MCF 10A (cell line): ENCODE results near the gene FBXO10. TPM values are rescaled to one million over a fixed set of nuclear protein-coding genes. Genes with fewer than 3 reads are reported as not detected.

Experiments
- BruUV-seq: library from RNA; stranded (reverse); fragments of 400-500 nt; replicated peaks from 2 replicates; lab custom pipeline; 2021; lab: Mats Ljungman, UMichigan
- CTCF ChIA-PET: fragments of 300-600 bp; sonication (Branson Sonifier 250); formaldehyde crosslinking; extraction: SDS; loops from one replicate; lab custom pipeline; 2021; ENCODE audit warnings: antibody characterized with exemption, inconsistent platforms; lab: Yijun Ruan, JAX
- POLR2A ChIA-PET: fragments of 300-600, 350-650 bp; sonication (Branson Sonifier 250); formaldehyde crosslinking; extraction: SDS; loops from one replicate; lab custom pipeline; 2020; ENCODE audit warnings: antibody characterized with exemption, inconsistent platforms; lab: Yijun Ruan, JAX
- DNase-seq: peaks from one replicate; pipeline ENCODE4 v3.0.0-alpha.2; 2018; ENCODE audit not compliant: unreplicated experiment
- H3K27ac Mint-ChIP-seq: one replicate; pipeline ENCODE4 v1.8.0; 2022; ENCODE audit warnings: mild to moderate bottlenecking, low read depth, mixed read lengths; ENCODE audit not compliant: unreplicated experiment
- H3K27me3 Mint-ChIP-seq: one replicate; pipeline ENCODE4 v1.8.0; 2022; ENCODE audit warnings: mixed read lengths; ENCODE audit not compliant: insufficient read depth, unreplicated experiment
- H3K36me3 Mint-ChIP-seq: one replicate; pipeline ENCODE4 v1.8.0; 2022; ENCODE audit warnings: mild to moderate bottlenecking, moderate library complexity, mixed read lengths; ENCODE audit not compliant: insufficient read depth, unreplicated experiment
- H3K4me1 Mint-ChIP-seq: one replicate; pipeline ENCODE4 v1.8.0; 2022; ENCODE audit warnings: mixed read lengths; ENCODE audit not compliant: insufficient read depth, unreplicated experiment
- H3K4me3 Mint-ChIP-seq: one replicate; pipeline ENCODE4 v1.8.0; 2022; ENCODE audit warnings: mild to moderate bottlenecking, moderate library complexity, mixed read lengths; ENCODE audit not compliant: unreplicated experiment
- H3K9me3 Mint-ChIP-seq: one replicate; pipeline ENCODE4 v1.8.0; 2022; ENCODE audit warnings: mixed read lengths; ENCODE audit not compliant: unreplicated experiment
- intact Hi-C: fragments of 100-400 bp; cut with micrococcal nuclease; formaldehyde crosslinking; loops from 2 replicates; pipeline ENCODE4 v1.14.1; 2022
- total RNA-seq: library from RNA; stranded (reverse); gene quantifications from 2 replicates; pipeline ENCODE4 v1.2.3, GENCODE V29; 2022
- TF ChIP-seq, protein P1 (sequence below): fragments of 200-600 bp; IDR thresholded peaks from one replicate; pipeline ENCODE4 v1.8.0; 2022; ENCODE audit warnings: antibody characterized with exemption, mild to moderate bottlenecking; ENCODE audit not compliant: unreplicated experiment

The FBXO10 gene
- total RNA-seq, 1 experiment from 2014 or later, result 3.4 TPM

DNA sequence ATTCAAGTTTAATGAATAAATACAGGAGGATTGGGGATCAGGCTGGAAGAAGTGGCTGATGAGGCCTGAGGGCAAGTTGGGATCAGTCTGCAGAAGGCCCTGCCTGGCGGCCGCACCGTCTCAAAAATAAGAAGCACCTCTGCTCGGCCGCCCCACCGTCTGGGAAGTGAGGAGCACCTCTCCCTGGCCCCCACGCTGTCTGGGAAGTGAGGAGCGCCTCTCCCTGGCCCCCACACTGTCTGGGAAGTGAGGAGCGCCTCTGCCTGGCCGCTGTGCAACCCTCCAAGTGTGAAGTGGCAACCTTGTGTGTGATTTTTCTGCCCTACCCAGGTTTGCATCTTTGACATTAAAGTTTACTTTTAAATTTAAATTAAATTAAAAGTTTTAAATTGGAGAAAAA lies 55.1 kb downstream of the FBXO10 start:
- Mint-ChIP-seq H3K4me3 (no peak overlapping the region), H3K36me3 (peaks cover 11% of the 10 kb centered on the region), H3K9me3 (no peaks in the 10 kb centered on the region), H3K27me3 (no peaks in the 10 kb centered on the region), H3K27ac (no peak overlapping the region), H3K4me1 (no peaks in the 10 kb centered on the region)
- TF ChIP-seq, protein P1, sequence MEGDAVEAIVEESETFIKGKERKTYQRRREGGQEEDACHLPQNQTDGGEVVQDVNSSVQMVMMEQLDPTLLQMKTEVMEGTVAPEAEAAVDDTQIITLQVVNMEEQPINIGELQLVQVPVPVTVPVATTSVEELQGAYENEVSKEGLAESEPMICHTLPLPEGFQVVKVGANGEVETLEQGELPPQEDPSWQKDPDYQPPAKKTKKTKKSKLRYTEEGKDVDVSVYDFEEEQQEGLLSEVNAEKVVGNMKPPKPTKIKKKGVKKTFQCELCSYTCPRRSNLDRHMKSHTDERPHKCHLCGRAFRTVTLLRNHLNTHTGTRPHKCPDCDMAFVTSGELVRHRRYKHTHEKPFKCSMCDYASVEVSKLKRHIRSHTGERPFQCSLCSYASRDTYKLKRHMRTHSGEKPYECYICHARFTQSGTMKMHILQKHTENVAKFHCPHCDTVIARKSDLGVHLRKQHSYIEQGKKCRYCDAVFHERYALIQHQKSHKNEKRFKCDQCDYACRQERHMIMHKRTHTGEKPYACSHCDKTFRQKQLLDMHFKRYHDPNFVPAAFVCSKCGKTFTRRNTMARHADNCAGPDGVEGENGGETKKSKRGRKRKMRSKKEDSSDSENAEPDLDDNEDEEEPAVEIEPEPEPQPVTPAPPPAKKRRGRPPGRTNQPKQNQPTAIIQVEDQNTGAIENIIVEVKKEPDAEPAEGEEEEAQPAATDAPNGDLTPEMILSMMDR, result no peak
- POLR2A ChIA-PET, result no interaction called here
- CTCF ChIA-PET, result no interaction called here
- intact Hi-C loops, result no loop called here
- DNase-seq, result no peak
- no TSS peak for BruUV-seq

DNA sequence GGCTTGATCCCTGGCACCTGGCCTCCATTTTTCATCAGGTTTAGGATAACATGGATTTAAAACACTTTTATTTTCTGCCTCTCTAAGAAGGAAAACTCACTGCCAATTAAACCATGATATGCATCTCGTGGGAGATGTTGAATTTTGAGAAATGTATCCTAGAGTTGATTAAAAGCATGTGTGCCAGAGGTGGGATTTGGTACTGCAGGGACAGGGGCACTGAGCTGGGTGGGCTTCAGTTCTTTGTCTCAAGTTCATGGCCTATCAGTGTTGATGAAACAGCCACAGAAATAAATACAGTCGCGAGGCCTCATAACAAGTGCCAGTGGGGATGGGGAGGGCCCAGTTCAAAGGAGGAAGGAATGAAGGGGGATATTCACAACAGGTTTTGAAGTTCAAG lies 55.5 kb downstream of the FBXO10 start:
- H3K4me3 Mint-ChIP-seq, result no peak overlapping the region
- ChIA-PET CTCF (interaction anchor here (0.6 kb wide), 1 partner anchor 241 kb away, joined by 3 read pairs; no protein-coding TSS in a partner anchor), POLR2A (no interaction called here)
- intact Hi-C loops, result no loop called here
- H3K4me1 Mint-ChIP-seq, result no peaks in the 10 kb centered on the region
- H3K9me3 Mint-ChIP-seq, result no peaks in the 10 kb centered on the region
- H3K27ac Mint-ChIP-seq, result no peak overlapping the region
- TF ChIP-seq, protein P1, result no peak
- peaks cover 11% of the 10 kb centered on the region for H3K36me3 Mint-ChIP-seq
- no peaks in the 10 kb centered on the region for H3K27me3 Mint-ChIP-seq
- BruUV-seq, result no TSS peak
- no peak for DNase-seq

DNA sequence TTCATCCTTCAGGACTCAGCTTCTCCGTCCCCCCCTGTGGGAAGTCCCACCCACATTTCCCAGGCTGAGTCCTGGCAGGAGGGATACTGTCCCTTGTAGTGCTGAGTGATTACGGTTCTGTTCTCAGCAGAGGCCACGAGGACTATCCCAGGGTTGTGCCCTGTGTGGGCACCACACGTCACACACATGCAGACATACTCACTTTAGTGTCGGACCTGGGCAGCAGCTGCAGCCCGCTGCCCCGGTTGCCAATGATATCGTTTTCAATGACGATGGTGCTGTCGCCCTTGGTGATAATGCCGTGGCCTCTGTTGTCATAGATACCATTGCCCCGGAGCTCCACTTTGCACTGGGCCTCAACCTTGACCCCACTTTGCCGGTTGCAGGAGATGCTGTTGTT lies 58.3 kb downstream of the FBXO10 start:
- Mint-ChIP-seq H3K4me3 (no peak overlapping the region), H3K27ac (no peak overlapping the region), H3K27me3 (no peaks in the 10 kb centered on the region), H3K4me1 (no peaks in the 10 kb centered on the region), H3K9me3 (no peaks in the 10 kb centered on the region), H3K36me3 (peaks cover 7% of the 10 kb centered on the region)
- intact Hi-C loops, result no loop called here
- ChIA-PET POLR2A (no interaction called here), CTCF (interaction anchor here (0.5 to 1.0 kb wide), 3 partner anchors 9 to 1494 kb away, joined by 3 read pairs; no protein-coding TSS in a partner anchor)
- DNase-seq, result no peak
- TF ChIP-seq, protein P1, result no peak
- no TSS peak for BruUV-seq

DNA sequence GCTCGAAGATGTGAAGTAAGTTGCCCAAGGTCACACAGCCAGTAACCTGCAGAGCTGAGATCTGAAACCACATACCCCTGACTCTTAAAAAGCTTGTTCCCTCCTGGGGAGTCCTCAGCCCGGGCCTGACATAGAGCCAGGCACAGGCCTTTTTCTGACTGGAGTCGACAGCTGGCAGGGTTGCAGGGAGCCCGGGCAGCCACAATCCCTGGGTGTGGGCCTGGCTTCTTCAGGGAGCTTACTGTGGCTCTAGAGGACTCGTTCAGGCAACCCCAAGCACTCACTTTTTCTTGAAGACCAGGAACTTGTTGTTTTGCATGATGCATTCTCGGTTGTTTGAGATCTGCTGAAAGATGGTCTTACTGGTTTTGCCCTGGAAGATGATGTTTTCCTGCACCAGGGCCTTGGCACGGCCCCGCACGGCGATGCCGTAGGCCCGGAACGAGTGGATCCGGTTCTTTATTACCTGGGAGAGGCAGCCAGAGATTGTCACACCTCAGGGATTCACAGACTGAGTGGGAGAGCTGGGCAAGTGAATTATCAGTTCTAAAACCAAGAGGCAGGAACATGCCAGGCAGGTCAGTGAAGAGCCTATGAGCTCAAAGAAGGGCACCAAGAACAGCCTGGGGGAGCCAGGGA lies 60.4 kb downstream of the FBXO10 start:
- Mint-ChIP-seq H3K36me3 (no peaks in the 10 kb centered on the region), H3K27ac (no peak overlapping the region), H3K9me3 (no peaks in the 10 kb centered on the region), H3K4me1 (no peaks in the 10 kb centered on the region), H3K4me3 (no peak overlapping the region), H3K27me3 (no peaks in the 10 kb centered on the region)
- ChIA-PET POLR2A (interaction anchor here (1.8 kb wide), 1 partner anchor 29 kb away, joined by 4 read pairs; no protein-coding TSS in a partner anchor), CTCF (no interaction called here)
- TF ChIP-seq, protein P1, result no peak
- intact Hi-C loops, result no loop called here
- no peak for DNase-seq
- BruUV-seq, result no TSS peak
